GM23338 (cell line): ENCODE results near the gene KPNA4. TPM values are rescaled to one million over a fixed set of nuclear protein-coding genes. Genes with fewer than 3 reads are reported as not detected.

ENCODE experiments used
- ATAC-seq: fragments of 200-7000 bp; cut with Tn5 transposase; 3 replicates; pipeline ENCODE4 v1.9.1; 2020
- DNase-seq: peaks from one replicate; pipeline ENCODE4 v3.0.0-alpha.2; 2015; ENCODE audit warnings: low spot score
- H2AFZ ChIP-seq: fragments of 200-600 bp; sonication (generic); 2 replicates; pipeline ENCODE4 v1.8.0; 2016; ENCODE audit warnings: antibody characterized with exemption, mild to moderate bottlenecking, moderate library complexity
- H3F3A ChIP-seq: fragments of 200-600 bp; sonication (generic); replicated peaks from 2 replicates; pipeline ENCODE4 v1.8.0; 2017; ENCODE audit warnings: antibody characterized with exemption, mixed run types, low read depth
- H3K27ac ChIP-seq: fragments of 200-600 bp; sonication (generic); 2 replicates; pipeline ENCODE4 v1.6.1; 2016; ENCODE audit warnings: low read depth
- H3K27me3 ChIP-seq: fragments of 200-600 bp; sonication (generic); 2 replicates; pipeline ENCODE4 v1.8.0; 2016; ENCODE audit warnings: mild to moderate bottlenecking, mixed run types, moderate library complexity; ENCODE audit not compliant: insufficient read depth
- H3K36me3 ChIP-seq: fragments of 200-600 bp; sonication (generic); 2 replicates; pipeline ENCODE4 v1.8.0; 2016; ENCODE audit warnings: mild to moderate bottlenecking; ENCODE audit not compliant: insufficient read depth
- H3K4me1 ChIP-seq: fragments of 200-600 bp; sonication (generic); 2 replicates; pipeline ENCODE4 v1.8.0; 2016; ENCODE audit warnings: mild to moderate bottlenecking, moderate library complexity; ENCODE audit not compliant: insufficient read depth
- H3K4me2 ChIP-seq: fragments of 200-600 bp; sonication (generic); 2 replicates; pipeline ENCODE4 v1.7.1; 2017; ENCODE audit warnings: mixed run types
- H3K4me3 ChIP-seq: fragments of 200-600 bp; sonication (generic); 2 replicates; pipeline ENCODE4 v1.6.1; 2016; ENCODE audit warnings: mixed run types
- H3K79me2 ChIP-seq: fragments of 200-600 bp; sonication (generic); replicated peaks from 2 replicates; pipeline ENCODE4 v1.8.0; 2017; ENCODE audit warnings: mild to moderate bottlenecking; ENCODE audit not compliant: insufficient read depth
- H3K9me2 ChIP-seq: fragments of 200-600 bp; sonication (generic); 2 replicates; pipeline ENCODE4 v1.8.0; 2017; ENCODE audit not compliant: insufficient read depth
- H4K20me1 ChIP-seq: fragments of 200-600 bp; sonication (generic); replicated peaks from 2 replicates; pipeline ENCODE4 v1.8.0; 2017; ENCODE audit warnings: mild to moderate bottlenecking; ENCODE audit not compliant: insufficient read depth
- H3K27ac Mint-ChIP-seq: 2 replicates; pipeline ENCODE4 v1.8.0; 2020; ENCODE audit warnings: inconsistent platforms, mild to moderate bottlenecking, moderate library complexity, mixed read lengths
- H3K27me3 Mint-ChIP-seq: 3 replicates; pipeline ENCODE4 v1.8.0; 2022; ENCODE audit warnings: low read depth, mild to moderate bottlenecking, moderate library complexity, mixed read lengths, inconsistent platforms; ENCODE audit not compliant: insufficient read depth, poor library complexity
- H3K36me3 Mint-ChIP-seq: 3 replicates; pipeline ENCODE4 v1.8.0; 2021; ENCODE audit warnings: low read depth, mild to moderate bottlenecking, inconsistent platforms, moderate library complexity, mixed read lengths
- H3K4me1 Mint-ChIP-seq: 3 replicates; pipeline ENCODE4 v1.8.0; 2020; ENCODE audit warnings: mild to moderate bottlenecking, inconsistent platforms, mixed read lengths
- H3K4me3 Mint-ChIP-seq: 3 replicates; pipeline ENCODE4 v1.8.0; 2021; ENCODE audit warnings: moderate library complexity, mild to moderate bottlenecking, inconsistent platforms, mixed read lengths
- H3K9me3 Mint-ChIP-seq: 3 replicates; pipeline ENCODE4 v1.8.0; 2020; ENCODE audit warnings: moderate library complexity, mild to moderate bottlenecking, inconsistent platforms, mixed read lengths
- CREB1 ChIP-seq: fragments of 250-450 bp; sonication (Bioruptor Pico); IDR thresholded peaks from 2 replicates; pipeline ENCODE4 v1.5.0; 2020; ENCODE audit warnings: low read depth, mild to moderate bottlenecking, moderate library complexity
- EZH2 ChIP-seq: fragments of 200-600 bp; sonication (generic); IDR thresholded peaks from one replicate; pipeline ENCODE4 v1.8.0; 2017; ENCODE audit warnings: antibody characterized with exemption, mild to moderate bottlenecking, low read depth; ENCODE audit not compliant: unreplicated experiment
- JUNB ChIP-seq: IDR thresholded peaks from one replicate; pipeline ENCODE4 v1.6.1; 2016; ENCODE audit warnings: antibody characterized with exemption; ENCODE audit not compliant: unreplicated experiment
- NANOG ChIP-seq: IDR thresholded peaks from 2 replicates; pipeline ENCODE4 v1.6.1; 2016; ENCODE audit warnings: antibody characterized with exemption, borderline replicate concordance
- POLR2AphosphoS5 ChIP-seq: IDR thresholded peaks from 2 replicates; pipeline ENCODE4 v1.6.1; 2016; ENCODE audit warnings: antibody characterized with exemption, low read depth
- STAT1 ChIP-seq: IDR thresholded peaks from one replicate; pipeline ENCODE4 v1.6.1; 2016; ENCODE audit warnings: antibody characterized with exemption; ENCODE audit not compliant: unreplicated experiment
- ZNF114 ChIP-seq: fragments of 250-450 bp; sonication (Bioruptor Pico); IDR thresholded peaks from 2 replicates; pipeline ENCODE4 v1.5.0; 2020; ENCODE audit warnings: mild to moderate bottlenecking, moderate library complexity
- polyA plus RNA-seq: library from polyadenylated mRNA; unstranded; fragments of >200 nt; fragmentation: Nextera tagmentation; extraction: Ambion mirVana; gene quantifications from 2 replicates; pipeline ENCODE4 v1.2.1, GENCODE V29; 2016
- total RNA-seq: library from RNA; depleted of rRNA; stranded (reverse); fragments of >200 nt; shearing (Covaris generic); gene quantifications from 2 replicates; pipeline ENCODE4 v1.2.3, GENCODE V29; 2014
- TF ChIP-seq, protein P1 (sequence below): fragments of 250-450 bp; sonication (Bioruptor Pico); IDR thresholded peaks from 2 replicates; pipeline ENCODE4 v1.5.0; 2020; ENCODE audit warnings: mild to moderate bottlenecking, moderate library complexity
- TF ChIP-seq, protein P2 (sequence below), 2 experiments: fragments of 200-600 bp in 1 of 2; sonication (generic) in 1 of 2; conservative IDR thresholded peaks; 2 replicates each; pipeline versions ENCODE4 v1.5.1 to v1.6.1; 2016 to 2017; ENCODE audit warnings: antibody characterized with exemption in 2 of 2, low read depth in 2 of 2, mild to moderate bottlenecking in 2 of 2, moderate library complexity in 1 of 2
- TF ChIP-seq, protein P3 (sequence below): IDR thresholded peaks from 2 replicates; pipeline ENCODE4 v1.6.1; 2016; ENCODE audit warnings: antibody characterized with exemption
- TF ChIP-seq, protein P4 (sequence below): IDR thresholded peaks from one replicate; pipeline ENCODE4 v1.6.1; 2018; ENCODE audit warnings: antibody characterized with exemption; ENCODE audit not compliant: unreplicated experiment

Gene KPNA4
- total and polyA plus RNA-seq, 2 experiments from 2014 or later: 17.8 to 36.2 TPM

DNA sequence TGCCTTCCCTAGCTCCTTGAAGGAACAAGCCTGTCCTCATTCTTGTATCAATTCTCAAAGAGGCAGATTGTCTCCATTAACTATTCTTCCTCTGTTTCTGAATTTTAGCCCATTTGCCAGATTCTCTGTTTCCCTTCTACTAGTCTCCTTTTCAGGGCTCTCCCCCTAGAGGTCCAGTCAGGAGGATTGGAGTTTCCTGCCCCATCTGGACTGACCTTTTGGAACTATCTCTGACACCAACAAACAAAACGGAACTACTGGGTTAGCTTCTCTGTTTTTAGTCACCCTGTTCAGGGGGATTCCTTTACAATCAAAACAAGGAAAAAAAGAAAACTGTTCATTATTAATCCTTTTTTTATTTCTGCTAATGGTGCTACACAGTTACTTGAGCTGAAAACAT lies 10.2 kb upstream of the KPNA4 start:
- no peak overlapping the region for H3K4me2 ChIP-seq
- no peaks in the 10 kb centered on the region for H4K20me1 ChIP-seq
- no peak overlapping the region for H3K27ac Mint-ChIP-seq
- no peaks in the 10 kb centered on the region for H3K4me1 ChIP-seq
- no peak overlapping the region for H3K4me3 Mint-ChIP-seq
- H3K9me2 ChIP-seq: no peaks in the 10 kb centered on the region
- no peaks in the 10 kb centered on the region for H3F3A ChIP-seq
- H3K9me3 Mint-ChIP-seq: peaks cover 9% of the 10 kb centered on the region; the same call in 1 of the 3 replicates
- H3K36me3 Mint-ChIP-seq: peaks cover 3% of the 10 kb centered on the region; the same call in 1 of the 3 replicates
- DNase-seq: no peak
- H3K36me3 ChIP-seq: no peaks in the 10 kb centered on the region
- no peak overlapping the region for H2AFZ ChIP-seq
- H3K79me2 ChIP-seq: no peaks in the 10 kb centered on the region
- no peaks in the 10 kb centered on the region for H3K27me3 ChIP-seq
- H3K4me3 ChIP-seq: no peak overlapping the region
- no peaks in the 10 kb centered on the region for H3K4me1 Mint-ChIP-seq
- H3K27ac ChIP-seq: no peak overlapping the region
- H3K27me3 Mint-ChIP-seq: peaks cover 3% of the 10 kb centered on the region
- ATAC-seq: no peak
- TF ChIP-seq CREB1 (CRISPR knock-in tag) (no peak), STAT1 (no peak), EZH2 (no peak), JUNB (no peak), ZNF114 (no peak), NANOG (no peak), POLR2AphosphoS5 (no peak)
- TF ChIP-seq, protein P1, sequence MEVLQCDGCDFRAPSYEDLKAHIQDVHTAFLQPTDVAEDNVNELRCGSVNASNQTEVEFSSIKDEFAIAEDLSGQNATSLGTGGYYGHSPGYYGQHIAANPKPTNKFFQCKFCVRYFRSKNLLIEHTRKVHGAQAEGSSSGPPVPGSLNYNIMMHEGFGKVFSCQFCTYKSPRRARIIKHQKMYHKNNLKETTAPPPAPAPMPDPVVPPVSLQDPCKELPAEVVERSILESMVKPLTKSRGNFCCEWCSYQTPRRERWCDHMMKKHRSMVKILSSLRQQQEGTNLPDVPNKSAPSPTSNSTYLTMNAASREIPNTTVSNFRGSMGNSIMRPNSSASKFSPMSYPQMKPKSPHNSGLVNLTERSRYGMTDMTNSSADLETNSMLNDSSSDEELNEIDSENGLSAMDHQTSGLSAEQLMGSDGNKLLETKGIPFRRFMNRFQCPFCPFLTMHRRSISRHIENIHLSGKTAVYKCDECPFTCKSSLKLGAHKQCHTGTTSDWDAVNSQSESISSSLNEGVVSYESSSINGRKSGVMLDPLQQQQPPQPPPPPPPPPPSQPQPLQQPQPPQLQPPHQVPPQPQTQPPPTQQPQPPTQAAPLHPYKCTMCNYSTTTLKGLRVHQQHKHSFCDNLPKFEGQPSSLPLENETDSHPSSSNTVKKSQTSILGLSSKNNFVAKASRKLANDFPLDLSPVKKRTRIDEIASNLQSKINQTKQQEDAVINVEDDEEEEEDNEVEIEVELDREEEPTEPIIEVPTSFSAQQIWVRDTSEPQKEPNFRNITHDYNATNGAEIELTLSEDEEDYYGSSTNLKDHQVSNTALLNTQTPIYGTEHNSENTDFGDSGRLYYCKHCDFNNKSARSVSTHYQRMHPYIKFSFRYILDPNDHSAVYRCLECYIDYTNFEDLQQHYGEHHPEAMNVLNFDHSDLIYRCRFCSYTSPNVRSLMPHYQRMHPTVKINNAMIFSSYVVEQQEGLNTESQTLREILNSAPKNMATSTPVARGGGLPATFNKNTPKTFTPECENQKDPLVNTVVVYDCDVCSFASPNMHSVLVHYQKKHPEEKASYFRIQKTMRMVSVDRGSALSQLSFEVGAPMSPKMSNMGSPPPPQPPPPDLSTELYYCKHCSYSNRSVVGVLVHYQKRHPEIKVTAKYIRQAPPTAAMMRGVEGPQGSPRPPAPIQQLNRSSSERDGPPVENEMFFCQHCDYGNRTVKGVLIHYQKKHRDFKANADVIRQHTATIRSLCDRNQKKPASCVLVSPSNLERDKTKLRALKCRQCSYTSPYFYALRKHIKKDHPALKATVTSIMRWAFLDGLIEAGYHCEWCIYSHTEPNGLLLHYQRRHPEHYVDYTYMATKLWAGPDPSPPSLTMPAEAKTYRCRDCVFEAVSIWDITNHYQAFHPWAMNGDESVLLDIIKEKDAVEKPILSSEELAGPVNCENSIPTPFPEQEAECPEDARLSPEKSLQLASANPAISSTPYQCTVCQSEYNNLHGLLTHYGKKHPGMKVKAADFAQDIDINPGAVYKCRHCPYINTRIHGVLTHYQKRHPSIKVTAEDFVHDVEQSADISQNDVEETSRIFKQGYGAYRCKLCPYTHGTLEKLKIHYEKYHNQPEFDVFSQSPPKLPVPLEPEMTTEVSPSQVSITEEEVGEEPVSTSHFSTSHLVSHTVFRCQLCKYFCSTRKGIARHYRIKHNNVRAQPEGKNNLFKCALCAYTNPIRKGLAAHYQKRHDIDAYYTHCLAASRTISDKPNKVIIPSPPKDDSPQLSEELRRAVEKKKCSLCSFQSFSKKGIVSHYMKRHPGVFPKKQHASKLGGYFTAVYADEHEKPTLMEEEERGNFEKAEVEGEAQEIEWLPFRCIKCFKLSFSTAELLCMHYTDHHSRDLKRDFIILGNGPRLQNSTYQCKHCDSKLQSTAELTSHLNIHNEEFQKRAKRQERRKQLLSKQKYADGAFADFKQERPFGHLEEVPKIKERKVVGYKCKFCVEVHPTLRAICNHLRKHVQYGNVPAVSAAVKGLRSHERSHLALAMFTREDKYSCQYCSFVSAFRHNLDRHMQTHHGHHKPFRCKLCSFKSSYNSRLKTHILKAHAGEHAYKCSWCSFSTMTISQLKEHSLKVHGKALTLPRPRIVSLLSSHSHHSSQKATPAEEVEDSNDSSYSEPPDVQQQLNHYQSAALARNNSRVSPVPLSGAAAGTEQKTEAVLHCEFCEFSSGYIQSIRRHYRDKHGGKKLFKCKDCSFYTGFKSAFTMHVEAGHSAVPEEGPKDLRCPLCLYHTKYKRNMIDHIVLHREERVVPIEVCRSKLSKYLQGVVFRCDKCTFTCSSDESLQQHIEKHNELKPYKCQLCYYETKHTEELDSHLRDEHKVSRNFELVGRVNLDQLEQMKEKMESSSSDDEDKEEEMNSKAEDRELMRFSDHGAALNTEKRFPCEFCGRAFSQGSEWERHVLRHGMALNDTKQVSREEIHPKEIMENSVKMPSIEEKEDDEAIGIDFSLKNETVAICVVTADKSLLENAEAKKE: no peak
- TF ChIP-seq, protein P2, sequence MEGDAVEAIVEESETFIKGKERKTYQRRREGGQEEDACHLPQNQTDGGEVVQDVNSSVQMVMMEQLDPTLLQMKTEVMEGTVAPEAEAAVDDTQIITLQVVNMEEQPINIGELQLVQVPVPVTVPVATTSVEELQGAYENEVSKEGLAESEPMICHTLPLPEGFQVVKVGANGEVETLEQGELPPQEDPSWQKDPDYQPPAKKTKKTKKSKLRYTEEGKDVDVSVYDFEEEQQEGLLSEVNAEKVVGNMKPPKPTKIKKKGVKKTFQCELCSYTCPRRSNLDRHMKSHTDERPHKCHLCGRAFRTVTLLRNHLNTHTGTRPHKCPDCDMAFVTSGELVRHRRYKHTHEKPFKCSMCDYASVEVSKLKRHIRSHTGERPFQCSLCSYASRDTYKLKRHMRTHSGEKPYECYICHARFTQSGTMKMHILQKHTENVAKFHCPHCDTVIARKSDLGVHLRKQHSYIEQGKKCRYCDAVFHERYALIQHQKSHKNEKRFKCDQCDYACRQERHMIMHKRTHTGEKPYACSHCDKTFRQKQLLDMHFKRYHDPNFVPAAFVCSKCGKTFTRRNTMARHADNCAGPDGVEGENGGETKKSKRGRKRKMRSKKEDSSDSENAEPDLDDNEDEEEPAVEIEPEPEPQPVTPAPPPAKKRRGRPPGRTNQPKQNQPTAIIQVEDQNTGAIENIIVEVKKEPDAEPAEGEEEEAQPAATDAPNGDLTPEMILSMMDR (conservative IDR thresholded peaks at IDR 0.05; ENCODE audit: low read depth in 2 of 2): no peak
- TF ChIP-seq, protein P3, sequence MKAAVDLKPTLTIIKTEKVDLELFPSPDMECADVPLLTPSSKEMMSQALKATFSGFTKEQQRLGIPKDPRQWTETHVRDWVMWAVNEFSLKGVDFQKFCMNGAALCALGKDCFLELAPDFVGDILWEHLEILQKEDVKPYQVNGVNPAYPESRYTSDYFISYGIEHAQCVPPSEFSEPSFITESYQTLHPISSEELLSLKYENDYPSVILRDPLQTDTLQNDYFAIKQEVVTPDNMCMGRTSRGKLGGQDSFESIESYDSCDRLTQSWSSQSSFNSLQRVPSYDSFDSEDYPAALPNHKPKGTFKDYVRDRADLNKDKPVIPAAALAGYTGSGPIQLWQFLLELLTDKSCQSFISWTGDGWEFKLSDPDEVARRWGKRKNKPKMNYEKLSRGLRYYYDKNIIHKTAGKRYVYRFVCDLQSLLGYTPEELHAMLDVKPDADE: no peak
- TF ChIP-seq, protein P4, sequence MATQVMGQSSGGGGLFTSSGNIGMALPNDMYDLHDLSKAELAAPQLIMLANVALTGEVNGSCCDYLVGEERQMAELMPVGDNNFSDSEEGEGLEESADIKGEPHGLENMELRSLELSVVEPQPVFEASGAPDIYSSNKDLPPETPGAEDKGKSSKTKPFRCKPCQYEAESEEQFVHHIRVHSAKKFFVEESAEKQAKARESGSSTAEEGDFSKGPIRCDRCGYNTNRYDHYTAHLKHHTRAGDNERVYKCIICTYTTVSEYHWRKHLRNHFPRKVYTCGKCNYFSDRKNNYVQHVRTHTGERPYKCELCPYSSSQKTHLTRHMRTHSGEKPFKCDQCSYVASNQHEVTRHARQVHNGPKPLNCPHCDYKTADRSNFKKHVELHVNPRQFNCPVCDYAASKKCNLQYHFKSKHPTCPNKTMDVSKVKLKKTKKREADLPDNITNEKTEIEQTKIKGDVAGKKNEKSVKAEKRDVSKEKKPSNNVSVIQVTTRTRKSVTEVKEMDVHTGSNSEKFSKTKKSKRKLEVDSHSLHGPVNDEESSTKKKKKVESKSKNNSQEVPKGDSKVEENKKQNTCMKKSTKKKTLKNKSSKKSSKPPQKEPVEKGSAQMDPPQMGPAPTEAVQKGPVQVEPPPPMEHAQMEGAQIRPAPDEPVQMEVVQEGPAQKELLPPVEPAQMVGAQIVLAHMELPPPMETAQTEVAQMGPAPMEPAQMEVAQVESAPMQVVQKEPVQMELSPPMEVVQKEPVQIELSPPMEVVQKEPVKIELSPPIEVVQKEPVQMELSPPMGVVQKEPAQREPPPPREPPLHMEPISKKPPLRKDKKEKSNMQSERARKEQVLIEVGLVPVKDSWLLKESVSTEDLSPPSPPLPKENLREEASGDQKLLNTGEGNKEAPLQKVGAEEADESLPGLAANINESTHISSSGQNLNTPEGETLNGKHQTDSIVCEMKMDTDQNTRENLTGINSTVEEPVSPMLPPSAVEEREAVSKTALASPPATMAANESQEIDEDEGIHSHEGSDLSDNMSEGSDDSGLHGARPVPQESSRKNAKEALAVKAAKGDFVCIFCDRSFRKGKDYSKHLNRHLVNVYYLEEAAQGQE: no peak
